T-helper 1 cell treated with Interleukin-12 subunit alpha and Interleukin-12 subunit beta and Interleukin-4 antibody, amounts not matched to agents 30 μg/mL and 1 μg/mL, for 36 hours (primary cell): ENCODE results near the gene STRBP.

ENCODE experiments used
- H3K27ac Mint-ChIP-seq: one replicate; pipeline ENCODE4 v1.8.0; 2021; ENCODE audit warnings: mild to moderate bottlenecking, mixed read lengths
- H3K27me3 Mint-ChIP-seq: one replicate; pipeline ENCODE4 v1.8.0; 2021; ENCODE audit warnings: low read depth, mixed read lengths
- H3K36me3 Mint-ChIP-seq: one replicate; pipeline ENCODE4 v1.8.0; 2021; ENCODE audit warnings: low read depth, mixed read lengths
- H3K4me1 Mint-ChIP-seq: one replicate; pipeline ENCODE4 v1.8.0; 2021; ENCODE audit warnings: low read depth, mixed read lengths
- H3K4me3 Mint-ChIP-seq: one replicate; pipeline ENCODE4 v1.8.0; 2021; ENCODE audit warnings: mild to moderate bottlenecking, moderate library complexity, mixed read lengths
- H3K9me3 Mint-ChIP-seq: one replicate; pipeline ENCODE4 v1.8.0; 2021; ENCODE audit warnings: mixed read lengths

The STRBP gene

DNA sequence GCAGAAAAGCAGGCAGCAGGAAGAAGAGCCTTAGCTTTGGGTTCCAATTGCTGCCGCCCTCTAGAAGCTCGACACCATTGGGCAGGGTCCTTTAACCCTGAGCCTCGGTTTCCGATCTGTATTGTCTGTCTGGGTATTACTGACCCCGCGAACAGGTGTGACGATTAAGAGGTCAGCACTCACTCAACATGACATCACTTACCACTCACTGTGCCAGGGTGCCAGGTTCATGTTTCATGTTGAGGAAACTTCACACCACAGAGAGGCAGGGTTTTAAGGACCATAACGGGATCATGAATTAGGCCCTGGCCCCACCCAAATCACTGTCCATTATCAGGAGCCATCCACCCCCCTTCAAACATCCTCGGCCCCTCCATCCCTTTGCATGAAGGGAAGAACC, 159.4 kb downstream of the STRBP start:
- Mint-ChIP-seq H3K36me3 (peaks cover 7% of the 10 kb centered on the region), H3K27me3 (no peaks in the 10 kb centered on the region), H3K4me1 (peaks cover 6% of the 10 kb centered on the region), H3K27ac (no peak overlapping the region), H3K4me3 (no peak overlapping the region), H3K9me3 (no peaks in the 10 kb centered on the region)

DNA sequence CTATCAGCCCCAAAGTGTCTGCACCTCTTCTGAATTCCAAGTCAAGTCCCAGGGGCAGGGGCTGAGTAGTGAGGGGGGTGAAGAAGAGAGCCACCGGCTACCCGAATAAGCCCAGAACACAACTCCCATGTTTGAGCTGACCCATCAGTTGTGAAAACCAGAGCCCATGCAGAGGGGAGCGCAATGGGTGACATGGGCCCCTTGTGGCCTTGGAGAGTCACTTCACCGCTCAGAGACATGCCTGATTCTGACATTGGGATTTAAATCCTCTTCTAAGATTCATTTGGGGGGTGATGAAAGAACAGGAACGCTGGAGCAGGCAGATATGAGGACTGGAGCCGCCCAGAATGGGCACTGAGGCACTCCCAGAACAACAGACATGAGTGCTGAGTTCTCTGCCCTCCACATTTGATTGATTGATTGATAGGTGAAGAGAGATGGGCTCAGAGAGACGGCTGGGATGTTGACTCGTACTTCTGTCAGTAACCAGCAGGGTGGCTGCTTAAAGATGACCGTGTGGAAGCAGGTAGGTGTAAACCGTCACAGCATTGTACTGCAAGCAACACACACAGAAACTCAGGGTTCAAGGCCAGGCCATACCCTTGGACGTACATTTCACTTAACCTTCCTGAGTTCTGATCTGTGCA, 160.6 kb downstream of the STRBP start:
- peaks cover 9% of the 10 kb centered on the region for H3K36me3 Mint-ChIP-seq
- H3K4me3 Mint-ChIP-seq = no peak overlapping the region
- no peaks in the 10 kb centered on the region for H3K9me3 Mint-ChIP-seq
- no peaks in the 10 kb centered on the region for H3K27me3 Mint-ChIP-seq
- H3K4me1 Mint-ChIP-seq = peaks cover 6% of the 10 kb centered on the region
- H3K27ac Mint-ChIP-seq = no peak overlapping the region

- no peaks in the 10 kb centered on the region for H3K4me1 Mint-ChIP-seq
- peaks cover 9% of the 10 kb centered on the region for H3K36me3 Mint-ChIP-seq
- H3K9me3 Mint-ChIP-seq = no peaks in the 10 kb centered on the region
- no peak overlapping the region for H3K4me3 Mint-ChIP-seq
- H3K27me3 Mint-ChIP-seq = no peaks in the 10 kb centered on the region
- no peak overlapping the region for H3K27ac Mint-ChIP-seq
These were observed 162.9 kb downstream of the STRBP start for GRCh38 chr9:123105490-123105889.

- H3K4me3 Mint-ChIP-seq = no peak overlapping the region
- H3K9me3 Mint-ChIP-seq = no peaks in the 10 kb centered on the region
- H3K36me3 Mint-ChIP-seq = peaks cover 9% of the 10 kb centered on the region
- H3K4me1 Mint-ChIP-seq = no peaks in the 10 kb centered on the region
- no peaks in the 10 kb centered on the region for H3K27me3 Mint-ChIP-seq
- H3K27ac Mint-ChIP-seq = no peak overlapping the region
These were observed 163.6 kb downstream of the STRBP start for GRCh38 chr9:123104807-123105206.

- H3K27ac Mint-ChIP-seq = no peak overlapping the region
These were observed 165.8 kb downstream of the STRBP start for GRCh38 chr9:123102375-123103113.

GRCh38 chr9:123099548-123099947, 168.8 kb downstream of the STRBP start:
- H3K36me3 Mint-ChIP-seq = peaks cover 13% of the 10 kb centered on the region
- no peak overlapping the region for H3K4me3 Mint-ChIP-seq
- no peaks in the 10 kb centered on the region for H3K27me3 Mint-ChIP-seq
- no peak overlapping the region for H3K27ac Mint-ChIP-seq
- no peaks in the 10 kb centered on the region for H3K4me1 Mint-ChIP-seq
- H3K9me3 Mint-ChIP-seq = no peaks in the 10 kb centered on the region

More at GRCh38 chr9:123102375-123103113, 165.8 kb downstream of the STRBP start:
- Mint-ChIP-seq H3K36me3 (peaks cover 18% of the 10 kb centered on the region), H3K9me3 (no peaks in the 10 kb centered on the region), H3K4me1 (no peaks in the 10 kb centered on the region), H3K4me3 (no peak overlapping the region), H3K27me3 (no peaks in the 10 kb centered on the region)

GRCh38 chr9:123099042-123099441, 169.3 kb downstream of the STRBP start:
- H3K36me3 Mint-ChIP-seq = peaks cover 12% of the 10 kb centered on the region
- no peak overlapping the region for H3K4me3 Mint-ChIP-seq
- no peaks in the 10 kb centered on the region for H3K27me3 Mint-ChIP-seq
- no peaks in the 10 kb centered on the region for H3K4me1 Mint-ChIP-seq
- H3K27ac Mint-ChIP-seq = no peak overlapping the region
- no peaks in the 10 kb centered on the region for H3K9me3 Mint-ChIP-seq

- peaks cover 14% of the 10 kb centered on the region for H3K36me3 Mint-ChIP-seq
- H3K4me3 Mint-ChIP-seq = no peak overlapping the region
- H3K4me1 Mint-ChIP-seq = no peaks in the 10 kb centered on the region
- no peaks in the 10 kb centered on the region for H3K9me3 Mint-ChIP-seq
- H3K27me3 Mint-ChIP-seq = no peaks in the 10 kb centered on the region
- no peak overlapping the region for H3K27ac Mint-ChIP-seq
These were observed 170.3 kb downstream of the STRBP start for GRCh38 chr9:123098096-123098459.

DNA sequence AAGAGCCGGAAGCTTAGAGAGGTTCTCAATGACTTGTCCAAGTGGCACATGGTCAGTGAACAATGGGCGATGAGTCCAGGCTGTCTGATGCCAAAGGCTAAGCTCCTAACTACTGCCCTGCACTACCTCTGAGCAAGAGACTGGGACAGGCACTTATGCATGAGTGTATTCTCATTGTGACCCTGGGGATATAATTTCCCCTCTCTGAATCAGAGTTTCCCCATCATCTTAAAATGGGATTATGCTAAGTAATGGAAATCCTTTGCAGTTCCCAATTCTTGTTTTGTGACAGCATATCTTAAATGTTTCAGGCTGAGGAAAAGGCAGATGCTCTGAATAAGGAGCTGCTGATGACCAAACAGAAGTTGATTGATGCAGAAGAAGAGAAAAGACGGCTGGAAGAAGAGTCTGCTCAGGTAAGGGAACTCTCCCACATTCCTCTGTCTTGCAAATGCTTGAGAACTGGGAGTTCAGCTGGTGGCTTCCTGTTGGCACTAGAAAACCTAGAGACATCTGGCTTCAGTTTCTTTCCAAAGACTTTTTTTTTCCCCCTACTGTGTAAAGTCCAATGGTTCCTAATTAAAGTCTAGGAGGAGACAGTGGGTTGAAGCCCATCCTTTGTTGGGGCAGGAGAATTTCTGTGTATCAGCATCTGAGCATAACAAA, 170.8 kb downstream of the STRBP start:
- H3K4me3 Mint-ChIP-seq = no peak overlapping the region
- no peaks in the 10 kb centered on the region for H3K27me3 Mint-ChIP-seq
- H3K36me3 Mint-ChIP-seq = peaks cover 14% of the 10 kb centered on the region
- no peaks in the 10 kb centered on the region for H3K4me1 Mint-ChIP-seq
- no peak overlapping the region for H3K27ac Mint-ChIP-seq
- no peaks in the 10 kb centered on the region for H3K9me3 Mint-ChIP-seq

- Mint-ChIP-seq H3K4me3 (no peak overlapping the region), H3K27ac (no peak overlapping the region), H3K27me3 (no peaks in the 10 kb centered on the region), H3K36me3 (peaks cover 18% of the 10 kb centered on the region), H3K9me3 (no peaks in the 10 kb centered on the region), H3K4me1 (no peaks in the 10 kb centered on the region)
These were observed 171.4 kb downstream of the STRBP start for GRCh38 chr9:123096987-123097386.

DNA sequence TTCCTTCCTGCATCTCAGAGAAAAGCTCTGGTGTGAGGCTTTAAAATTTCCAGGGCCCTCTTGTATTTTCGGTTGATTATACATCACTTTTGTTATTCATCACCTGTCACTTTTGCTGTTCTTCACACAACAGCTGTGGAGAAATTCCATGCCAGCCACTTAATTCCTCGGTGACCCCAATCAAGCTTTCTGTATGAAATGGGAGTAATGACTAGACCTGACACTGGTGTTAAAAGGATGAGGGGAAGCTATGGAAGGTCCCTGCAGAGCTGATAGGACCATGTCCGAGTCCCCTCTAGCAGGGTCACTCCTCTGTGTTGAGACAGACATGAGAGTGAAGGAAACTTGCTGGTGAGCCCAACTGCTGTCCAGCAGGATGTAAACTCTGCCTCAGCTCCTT, 175.2 kb downstream of the STRBP start:
- Mint-ChIP-seq H3K27me3 (no peaks in the 10 kb centered on the region), H3K27ac (no peak overlapping the region), H3K4me1 (no peaks in the 10 kb centered on the region), H3K4me3 (no peak overlapping the region), H3K9me3 (no peaks in the 10 kb centered on the region), H3K36me3 (peaks cover 17% of the 10 kb centered on the region)

- H3K27me3 Mint-ChIP-seq = no peaks in the 10 kb centered on the region
- no peak overlapping the region for H3K27ac Mint-ChIP-seq
- H3K36me3 Mint-ChIP-seq = peaks cover 12% of the 10 kb centered on the region
- no peak overlapping the region for H3K4me3 Mint-ChIP-seq
- no peaks in the 10 kb centered on the region for H3K4me1 Mint-ChIP-seq
- no peaks in the 10 kb centered on the region for H3K9me3 Mint-ChIP-seq
These were observed 176.9 kb downstream of the STRBP start for GRCh38 chr9:123091459-123091858.

DNA sequence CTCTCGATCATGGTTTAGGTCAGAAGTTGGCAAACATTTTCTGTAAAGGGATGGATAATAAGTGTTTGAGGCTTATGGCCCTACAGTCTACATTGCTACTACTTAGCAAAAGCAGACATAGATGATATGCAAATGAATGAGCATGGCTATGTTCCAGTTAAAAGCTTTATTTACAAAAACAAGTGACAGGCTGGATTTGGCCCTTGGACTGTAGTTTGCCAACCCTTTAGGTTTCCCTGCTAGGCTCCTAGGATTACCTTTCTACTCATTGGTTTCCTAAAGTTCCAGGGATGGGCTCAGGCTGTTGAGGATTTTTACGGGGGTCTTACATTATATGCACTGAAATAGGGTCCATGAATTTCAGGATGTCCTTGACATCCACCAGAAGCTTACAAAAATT, 177.4 kb downstream of the STRBP start:
- Mint-ChIP-seq H3K9me3 (no peaks in the 10 kb centered on the region), H3K4me3 (no peak overlapping the region), H3K36me3 (peaks cover 12% of the 10 kb centered on the region), H3K27me3 (no peaks in the 10 kb centered on the region), H3K4me1 (no peaks in the 10 kb centered on the region), H3K27ac (no peak overlapping the region)

DNA sequence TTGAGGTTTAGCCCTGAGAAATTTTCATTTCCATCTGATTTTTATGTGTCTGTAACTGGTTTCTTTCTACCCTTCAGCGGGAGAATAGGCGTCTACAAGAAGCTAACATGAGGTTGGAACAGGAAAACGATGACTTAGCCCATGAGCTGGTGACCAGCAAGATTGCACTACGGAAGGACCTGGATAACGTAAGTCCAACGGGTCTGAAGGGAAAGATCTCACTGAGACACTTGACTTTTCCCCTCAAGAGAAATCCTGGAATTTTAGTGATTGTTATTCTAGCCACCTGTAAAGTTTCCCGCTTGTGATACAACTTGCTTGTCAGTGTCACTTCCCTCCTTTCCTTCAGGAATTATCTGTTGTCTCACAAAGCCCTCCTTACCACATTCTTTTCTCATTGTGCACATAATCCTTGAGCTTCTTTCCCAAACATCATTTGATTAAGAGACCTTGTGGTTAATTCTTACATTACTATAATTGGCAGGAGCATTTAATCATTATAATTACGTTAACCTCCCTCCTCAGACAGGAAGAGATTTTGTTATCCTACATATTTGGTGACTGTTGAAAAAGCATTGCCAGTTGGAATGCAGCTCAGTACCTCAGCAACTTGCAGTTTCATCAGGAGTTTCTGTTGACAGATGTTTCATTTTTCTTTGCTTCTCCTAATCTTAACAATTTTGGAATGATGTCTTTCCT, 178.0 kb downstream of the STRBP start:
- H3K9me3 Mint-ChIP-seq = no peaks in the 10 kb centered on the region
- H3K27me3 Mint-ChIP-seq = no peaks in the 10 kb centered on the region
- H3K36me3 Mint-ChIP-seq = peaks cover 12% of the 10 kb centered on the region
- H3K4me3 Mint-ChIP-seq = no peak overlapping the region
- no peaks in the 10 kb centered on the region for H3K4me1 Mint-ChIP-seq
- no peak overlapping the region for H3K27ac Mint-ChIP-seq
